Panc1 (cell line): ENCODE data around the gene RADIL. TPM values are rescaled to one million over a fixed set of nuclear protein-coding genes. Genes with fewer than 3 reads are reported as not detected.
"Not testable (repeated sequence)": the region's sequence is repeated elsewhere in the genome, so short reads cannot be mapped to it uniquely, and the experiment has no call there.

Source experiments
- ATAC-seq: fragments of 200-7000 bp; cut with Tn5 transposase; 2 replicates; pipeline ENCODE4 v1.9.1; 2020; ENCODE audit warnings: mild to moderate bottlenecking, moderate library complexity
- BruUV-seq: library from RNA; stranded (reverse); fragments of 400-500 nt; replicated peaks from 2 replicates; lab custom pipeline; 2021; lab: Mats Ljungman, UMichigan
- CTCF ChIA-PET: fragments of 300-600 bp; sonication (Branson Sonifier 250); formaldehyde crosslinking; loops from one replicate; lab custom pipeline; 2022; ENCODE audit warnings: antibody characterized with exemption; lab: Charles Lee
- POLR2A ChIA-PET: fragments of 300-600 bp; sonication (Branson Sonifier 250); formaldehyde crosslinking; loops from one replicate; lab custom pipeline; 2022; ENCODE audit warnings: antibody characterized with exemption; lab: Charles Lee
- DNase-seq: peaks from one replicate; pipeline ENCODE4 v3.0.0-alpha.2; 2010; ENCODE audit warnings: low read depth, low spot score
- H3K27ac ChIP-seq: 2 replicates; pipeline ENCODE4 v1.5.1; 2011; ENCODE audit warnings: mild to moderate bottlenecking, low read length, inconsistent platforms
- H3K27me3 ChIP-seq: fragments of 200-500 bp; sonication (Bioruptor generic); 2 replicates; pipeline ENCODE4 v1.6.0; 2014; ENCODE audit warnings: low read length, inconsistent platforms; ENCODE audit not compliant: control insufficient read depth, insufficient read depth
- H3K36me3 ChIP-seq: fragments of 200-500 bp; sonication (Bioruptor generic); 2 replicates; pipeline ENCODE4 v1.5.1; 2014; ENCODE audit warnings: inconsistent platforms, mild to moderate bottlenecking, low read length, moderate library complexity; ENCODE audit not compliant: control insufficient read depth, insufficient read depth
- H3K4me1 ChIP-seq: 2 replicates; pipeline ENCODE4 v1.5.1; 2011; ENCODE audit warnings: inconsistent platforms, mild to moderate bottlenecking, low read length, moderate library complexity; ENCODE audit not compliant: control insufficient read depth, insufficient read depth
- H3K4me3 ChIP-seq, 2 experiments: 2 replicates each; pipeline ENCODE4 v1.5.1; 2011 to 2012; ENCODE audit warnings: low read depth in 2 of 2, low read length in 2 of 2, mild to moderate bottlenecking in 2 of 2, inconsistent platforms in 1 of 2, moderate library complexity in 1 of 2
- H3K9me3 ChIP-seq: fragments of 200-500 bp; sonication (Bioruptor generic); 2 replicates; pipeline ENCODE4 v1.5.1; 2014; ENCODE audit warnings: low read depth, mild to moderate bottlenecking, inconsistent platforms, low read length, moderate library complexity; ENCODE audit not compliant: control insufficient read depth, insufficient read depth
- POLR2AphosphoS5 ChIP-seq: IDR thresholded peaks from 2 replicates; pipeline ENCODE4 v1.6.1; 2012; ENCODE audit warnings: mild to moderate bottlenecking, low read depth, low read length, moderate library complexity
- SIN3A ChIP-seq: IDR thresholded peaks from 2 replicates; pipeline ENCODE4 v1.6.1; 2012; ENCODE audit warnings: low read depth, mild to moderate bottlenecking, low read length, moderate library complexity, borderline replicate concordance; ENCODE audit not compliant: insufficient read depth
- TCF7L2 ChIP-seq: IDR thresholded peaks from 2 replicates; pipeline ENCODE4 v1.6.1; 2011; ENCODE audit warnings: mild to moderate bottlenecking, low read depth, low read length, inconsistent platforms
- in situ Hi-C: cut with HindIII; loops from 2 replicates; pipeline ENCODE4 v1.10.0; 2016; ENCODE audit warnings: low sequenced_read_pairs, low pct_unique_long_range_greater_than_20kb
- intact Hi-C: fragments of 100-400 bp; cut with micrococcal nuclease; formaldehyde crosslinking; loops from one replicate; pipeline ENCODE4 v1.10.0; 2022; ENCODE audit not compliant: unreplicated experiment
- total RNA-seq: library from RNA; stranded (reverse); gene quantifications from one replicate; pipeline ENCODE4 v1.2.1, GENCODE V29; 2021; ENCODE audit not compliant: unreplicated experiment
- TF ChIP-seq, protein P1 (sequence below), 2 experiments: IDR thresholded peaks; 2 replicates each; pipeline ENCODE4 v1.6.1; 2011 to 2012; ENCODE audit warnings: low read depth in 2 of 2, control low read depth in 1 of 2, low read length in 1 of 2, mild to moderate bottlenecking in 1 of 2, moderate library complexity in 1 of 2; ENCODE audit not compliant: insufficient read depth in 1 of 2
- TF ChIP-seq, protein P2 (sequence below): fragments of 450-650 bp; IDR thresholded peaks from 2 replicates; pipeline ENCODE4 v1.5.1; 2017; ENCODE audit warnings: mild to moderate bottlenecking

Gene RADIL
- total RNA-seq, 1 experiment from 2014 or later, result 1.3 TPM

- H3K9me3 ChIP-seq, result no peaks in the 10 kb centered on the region
- no peak overlapping the region for H3K4me3 ChIP-seq
- CTCF ChIA-PET, result interaction anchor here (0.7 kb wide), 1 partner anchor 96 kb away, joined by 3 read pairs; no protein-coding TSS in a partner anchor
- BruUV-seq, result no TSS peak
- in situ Hi-C loops (no loop called here), intact Hi-C loops (no loop called here)
- DNase-seq (no peak), ATAC-seq (no peak)
- H3K36me3 ChIP-seq, result no peaks in the 10 kb centered on the region
- H3K27ac ChIP-seq, result no peak overlapping the region
- no peak for TF ChIP-seq SIN3A
- TF ChIP-seq POLR2AphosphoS5, result no peak
- TF ChIP-seq, protein P1, sequence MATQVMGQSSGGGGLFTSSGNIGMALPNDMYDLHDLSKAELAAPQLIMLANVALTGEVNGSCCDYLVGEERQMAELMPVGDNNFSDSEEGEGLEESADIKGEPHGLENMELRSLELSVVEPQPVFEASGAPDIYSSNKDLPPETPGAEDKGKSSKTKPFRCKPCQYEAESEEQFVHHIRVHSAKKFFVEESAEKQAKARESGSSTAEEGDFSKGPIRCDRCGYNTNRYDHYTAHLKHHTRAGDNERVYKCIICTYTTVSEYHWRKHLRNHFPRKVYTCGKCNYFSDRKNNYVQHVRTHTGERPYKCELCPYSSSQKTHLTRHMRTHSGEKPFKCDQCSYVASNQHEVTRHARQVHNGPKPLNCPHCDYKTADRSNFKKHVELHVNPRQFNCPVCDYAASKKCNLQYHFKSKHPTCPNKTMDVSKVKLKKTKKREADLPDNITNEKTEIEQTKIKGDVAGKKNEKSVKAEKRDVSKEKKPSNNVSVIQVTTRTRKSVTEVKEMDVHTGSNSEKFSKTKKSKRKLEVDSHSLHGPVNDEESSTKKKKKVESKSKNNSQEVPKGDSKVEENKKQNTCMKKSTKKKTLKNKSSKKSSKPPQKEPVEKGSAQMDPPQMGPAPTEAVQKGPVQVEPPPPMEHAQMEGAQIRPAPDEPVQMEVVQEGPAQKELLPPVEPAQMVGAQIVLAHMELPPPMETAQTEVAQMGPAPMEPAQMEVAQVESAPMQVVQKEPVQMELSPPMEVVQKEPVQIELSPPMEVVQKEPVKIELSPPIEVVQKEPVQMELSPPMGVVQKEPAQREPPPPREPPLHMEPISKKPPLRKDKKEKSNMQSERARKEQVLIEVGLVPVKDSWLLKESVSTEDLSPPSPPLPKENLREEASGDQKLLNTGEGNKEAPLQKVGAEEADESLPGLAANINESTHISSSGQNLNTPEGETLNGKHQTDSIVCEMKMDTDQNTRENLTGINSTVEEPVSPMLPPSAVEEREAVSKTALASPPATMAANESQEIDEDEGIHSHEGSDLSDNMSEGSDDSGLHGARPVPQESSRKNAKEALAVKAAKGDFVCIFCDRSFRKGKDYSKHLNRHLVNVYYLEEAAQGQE (IDR thresholded peaks at IDR 0.05; ENCODE audit: insufficient read depth in 1 of 2, low read depth in 2 of 2, low read length in 1 of 2), result no peak
- TF ChIP-seq TCF7L2, result no peak
- TF ChIP-seq, protein P2, sequence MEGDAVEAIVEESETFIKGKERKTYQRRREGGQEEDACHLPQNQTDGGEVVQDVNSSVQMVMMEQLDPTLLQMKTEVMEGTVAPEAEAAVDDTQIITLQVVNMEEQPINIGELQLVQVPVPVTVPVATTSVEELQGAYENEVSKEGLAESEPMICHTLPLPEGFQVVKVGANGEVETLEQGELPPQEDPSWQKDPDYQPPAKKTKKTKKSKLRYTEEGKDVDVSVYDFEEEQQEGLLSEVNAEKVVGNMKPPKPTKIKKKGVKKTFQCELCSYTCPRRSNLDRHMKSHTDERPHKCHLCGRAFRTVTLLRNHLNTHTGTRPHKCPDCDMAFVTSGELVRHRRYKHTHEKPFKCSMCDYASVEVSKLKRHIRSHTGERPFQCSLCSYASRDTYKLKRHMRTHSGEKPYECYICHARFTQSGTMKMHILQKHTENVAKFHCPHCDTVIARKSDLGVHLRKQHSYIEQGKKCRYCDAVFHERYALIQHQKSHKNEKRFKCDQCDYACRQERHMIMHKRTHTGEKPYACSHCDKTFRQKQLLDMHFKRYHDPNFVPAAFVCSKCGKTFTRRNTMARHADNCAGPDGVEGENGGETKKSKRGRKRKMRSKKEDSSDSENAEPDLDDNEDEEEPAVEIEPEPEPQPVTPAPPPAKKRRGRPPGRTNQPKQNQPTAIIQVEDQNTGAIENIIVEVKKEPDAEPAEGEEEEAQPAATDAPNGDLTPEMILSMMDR, result no peak
- H3K4me1 ChIP-seq, result no peaks in the 10 kb centered on the region
- POLR2A ChIA-PET, result interaction anchor here (0.6 kb wide), 1 partner anchor 292 kb away, joined by 3 read pairs; no protein-coding TSS in a partner anchor
- no peaks in the 10 kb centered on the region for H3K27me3 ChIP-seq
Observed at GRCh38 chr7:4893929-4894475, 10.5 kb upstream of the RADIL start.

GRCh38 chr7:4893188-4893587 is 9.7 kb upstream of the RADIL start:
- ATAC-seq, in situ Hi-C loops, H3K36me3 ChIP-seq, H3K4me1 ChIP-seq, POLR2A ChIA-PET, H3K9me3 ChIP-seq, H3K4me3 ChIP-seq, intact Hi-C loops, CTCF ChIA-PET, DNase-seq, H3K27me3 ChIP-seq, H3K27ac ChIP-seq, BruUV-seq: not testable (repeated sequence)

GRCh38 chr7:4891522-4891921 is 8.0 kb upstream of the RADIL start:
- POLR2A ChIA-PET, BruUV-seq, DNase-seq, ATAC-seq, in situ Hi-C loops, H3K4me3 ChIP-seq, intact Hi-C loops, H3K27me3 ChIP-seq, CTCF ChIA-PET, H3K36me3 ChIP-seq, H3K4me1 ChIP-seq, H3K9me3 ChIP-seq, H3K27ac ChIP-seq: not testable (repeated sequence)
